CD14-positive monocyte (primary cell): Measurements from ENCODE around the gene ARVCF. TPM values are rescaled to one million over a fixed set of nuclear protein-coding genes. Genes with fewer than 3 reads are reported as not detected.

Experiments used
- DNase-seq, 3 donors: peaks; one replicate each; pipeline ENCODE4 v3.0.0-alpha.2; 2011 to 2022
- H2AFZ ChIP-seq: 2 replicates; pipeline ENCODE4 v1.6.0; 2012; ENCODE audit warnings: mild to moderate bottlenecking, low read depth, low read length, inconsistent platforms; ENCODE audit not compliant: insufficient read depth, poor library complexity, severe bottlenecking
- H3K27ac ChIP-seq, 2 donors: 1 replicate in 1 of 2; 2 replicates in 1 of 2; pipeline ENCODE4 v1.5.1; 2012 to 2013; ENCODE audit warnings: low read length in 2 of 2, control low read depth in 1 of 2, inconsistent platforms in 1 of 2, low read depth in 1 of 2, mild to moderate bottlenecking in 1 of 2
- H3K27me3 ChIP-seq, 2 donors: one replicate each; pipeline versions ENCODE4 v1.6.0 to v1.6.1; 2011 to 2013; ENCODE audit warnings: low read length in 2 of 2; ENCODE audit not compliant: control insufficient read depth in 2 of 2, insufficient read depth in 2 of 2
- H3K36me3 ChIP-seq, 2 donors: replicated peaks in 1 of 2; 1 replicate in 1 of 2; 2 replicates in 1 of 2; pipeline versions ENCODE4 v1.5.1 to v1.6.1; 2012 to 2013; ENCODE audit warnings: low read length in 2 of 2, control low read depth in 1 of 2, inconsistent platforms in 1 of 2, mild to moderate bottlenecking in 1 of 2; ENCODE audit not compliant: insufficient read depth in 2 of 2, control insufficient read depth in 1 of 2
- H3K4me1 ChIP-seq, 2 donors: 1 replicate in 1 of 2; 2 replicates in 1 of 2; pipeline versions ENCODE4 v1.5.1 to v1.6.1; 2012 to 2013; ENCODE audit warnings: low read length in 2 of 2, control low read depth in 1 of 2, inconsistent platforms in 1 of 2, mild to moderate bottlenecking in 1 of 2, moderate library complexity in 1 of 2; ENCODE audit not compliant: insufficient read depth in 2 of 2, control insufficient read depth in 1 of 2
- H3K4me2 ChIP-seq: replicated peaks from 2 replicates; pipeline ENCODE3; 2012; ENCODE audit warnings: low read length, moderate library complexity, mild to moderate bottlenecking; ENCODE audit not compliant: poor library complexity, severe bottlenecking; ENCODE audit errors: extremely low read depth
- H3K4me3 ChIP-seq, 3 experiments: fragments of 200-600 bp in 1 of 3; sonication (generic) in 1 of 3; replicated peaks in 1 of 3; 1 replicate in 2 of 3; 2 replicates in 1 of 3; pipeline ENCODE4 v1.5.1; 2011 to 2013; ENCODE audit warnings: low read length in 3 of 3, mild to moderate bottlenecking in 3 of 3, control low read depth in 2 of 3, low read depth in 2 of 3, inconsistent platforms in 1 of 3, moderate library complexity in 1 of 3
- H3K79me2 ChIP-seq: 2 replicates; pipeline ENCODE4 v1.6.0; 2012; ENCODE audit warnings: mild to moderate bottlenecking, control low read depth, inconsistent platforms, low read length, moderate library complexity; ENCODE audit not compliant: insufficient read depth
- H3K9ac ChIP-seq: 2 replicates; pipeline ENCODE4 v1.6.0; 2017; ENCODE audit warnings: low read length, mild to moderate bottlenecking; ENCODE audit not compliant: insufficient read depth, poor library complexity, severe bottlenecking
- H3K9me3 ChIP-seq, 2 donors: replicated peaks in 1 of 2; 1 replicate in 1 of 2; 2 replicates in 1 of 2; pipeline versions ENCODE4 v1.5.1 to v1.6.1; 2012 to 2013; ENCODE audit warnings: low read length in 2 of 2, control low read depth in 1 of 2; ENCODE audit not compliant: control insufficient read depth in 1 of 2, insufficient read depth in 1 of 2
- H4K20me1 ChIP-seq: 2 replicates; pipeline ENCODE4 v1.6.0; 2012; ENCODE audit warnings: mild to moderate bottlenecking, low read length, control low read depth, moderate library complexity; ENCODE audit not compliant: insufficient read depth
- H3K27ac Mint-ChIP-seq, 7 donors: one replicate each; pipeline ENCODE4 v1.8.0; 2020; ENCODE audit warnings: mild to moderate bottlenecking in 7 of 7, mixed read lengths in 7 of 7, moderate library complexity in 6 of 7, inconsistent platforms in 2 of 7
- H3K27me3 Mint-ChIP-seq, 3 donors: one replicate each; pipeline ENCODE4 v1.8.0; 2021 to 2022; ENCODE audit warnings: low read depth in 3 of 3, mild to moderate bottlenecking in 3 of 3, mixed read lengths in 3 of 3, moderate library complexity in 3 of 3, inconsistent platforms in 1 of 3
- H3K36me3 Mint-ChIP-seq, 2 donors: one replicate each; pipeline ENCODE4 v1.8.0; 2020; ENCODE audit warnings: mixed read lengths in 2 of 2, inconsistent platforms in 1 of 2, mild to moderate bottlenecking in 1 of 2
- H3K4me1 Mint-ChIP-seq: one replicate; pipeline ENCODE4 v1.8.0; 2020; ENCODE audit warnings: mild to moderate bottlenecking, mixed read lengths
- H3K4me3 Mint-ChIP-seq, 2 donors: one replicate each; pipeline ENCODE4 v1.8.0; 2020; ENCODE audit warnings: mild to moderate bottlenecking in 2 of 2, mixed read lengths in 2 of 2, moderate library complexity in 1 of 2
- H3K9me3 Mint-ChIP-seq, 7 donors: one replicate each; pipeline ENCODE4 v1.8.0; 2020 to 2022; ENCODE audit warnings: mixed read lengths in 7 of 7, mild to moderate bottlenecking in 6 of 7, moderate library complexity in 6 of 7, inconsistent platforms in 2 of 7
- WGBS: methylation state at CpG from one replicate; pipeline ENCODE4 v1.1.5; 2013; ENCODE audit warnings: missing lambda C conversion rate; ENCODE audit not compliant: insufficient coverage; 5-methylcytosine and 5-hydroxymethylcytosine counted together
- intact Hi-C, 2 donors: fragments of 100-400 bp; cut with micrococcal nuclease; formaldehyde crosslinking; loops; one replicate each; pipeline versions ENCODE4 v1.15.0 to v1.15.1; 2023
- polyA plus RNA-seq, 3 donors: library from polyadenylated mRNA; depleted of rRNA in 1 of 3; unstranded in 2 of 3; stranded (reverse) in 1 of 3; fragments of 300-500 nt in 2 of 3; fragments of >200 nt in 1 of 3; fragmentation: Illumina TruSeq in 2 of 3; gene quantifications; 1 replicate in 2 of 3; 2 replicates in 1 of 3; pipeline ENCODE4 v1.2.3, GENCODE V29; 2012 to 2021
- TF ChIP-seq, protein P1 (sequence below): fragments of 200-600 bp; IDR thresholded peaks from one replicate; pipeline ENCODE4 v1.8.0; 2022; ENCODE audit warnings: antibody characterized with exemption, mild to moderate bottlenecking

The ARVCF gene
- polyA plus RNA-seq, 3 donors = 0.31 to 2.6 (median 0.44) TPM

GRCh38 chr22:19987394-19988306 is 29.0 kb downstream of the ARVCF start:
- Histone ChIP-seq H3K27me3 (peaks cover 0 to 5% of the 10 kb centered on the region in 2 donors), H3K9me3 (no peaks in the 10 kb centered on the region), H4K20me1 (no peaks in the 10 kb centered on the region), H3K4me1 (peaks cover 8 to 11% of the 10 kb centered on the region in 2 donors), H3K79me2 (no peaks in the 10 kb centered on the region), H3K9ac (no peak overlapping the region), H3K27ac (no peak overlapping the region), H3K4me3 (peak overlapping the region in 1 of 3 experiments; percentile 84), H3K36me3 (no peaks in the 10 kb centered on the region), H3K4me2 (peak overlapping the region; percentile 95), H2AFZ (no peak overlapping the region)
- no peaks in the 10 kb centered on the region for H3K36me3 Mint-ChIP-seq
- no peak overlapping the region for H3K27ac Mint-ChIP-seq
- intact Hi-C loops = loop anchor here in 1 of 2 donors (5.0 kb wide), 1 partner anchor 35 kb away; the partner anchor contains the start of gene TANGO2
- H3K27me3 Mint-ChIP-seq = peaks cover 2 to 16% (median 10%) of the 10 kb centered on the region in 3 donors
- peaks cover 0 to 3% (median 0%) of the 10 kb centered on the region in 7 donors for H3K9me3 Mint-ChIP-seq
- WGBS = 74% methylated on average over 11 of the region's 24 CpGs
- TF ChIP-seq, protein P1, sequence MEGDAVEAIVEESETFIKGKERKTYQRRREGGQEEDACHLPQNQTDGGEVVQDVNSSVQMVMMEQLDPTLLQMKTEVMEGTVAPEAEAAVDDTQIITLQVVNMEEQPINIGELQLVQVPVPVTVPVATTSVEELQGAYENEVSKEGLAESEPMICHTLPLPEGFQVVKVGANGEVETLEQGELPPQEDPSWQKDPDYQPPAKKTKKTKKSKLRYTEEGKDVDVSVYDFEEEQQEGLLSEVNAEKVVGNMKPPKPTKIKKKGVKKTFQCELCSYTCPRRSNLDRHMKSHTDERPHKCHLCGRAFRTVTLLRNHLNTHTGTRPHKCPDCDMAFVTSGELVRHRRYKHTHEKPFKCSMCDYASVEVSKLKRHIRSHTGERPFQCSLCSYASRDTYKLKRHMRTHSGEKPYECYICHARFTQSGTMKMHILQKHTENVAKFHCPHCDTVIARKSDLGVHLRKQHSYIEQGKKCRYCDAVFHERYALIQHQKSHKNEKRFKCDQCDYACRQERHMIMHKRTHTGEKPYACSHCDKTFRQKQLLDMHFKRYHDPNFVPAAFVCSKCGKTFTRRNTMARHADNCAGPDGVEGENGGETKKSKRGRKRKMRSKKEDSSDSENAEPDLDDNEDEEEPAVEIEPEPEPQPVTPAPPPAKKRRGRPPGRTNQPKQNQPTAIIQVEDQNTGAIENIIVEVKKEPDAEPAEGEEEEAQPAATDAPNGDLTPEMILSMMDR = no peak
- H3K4me3 Mint-ChIP-seq = peak overlapping the region; percentile 56 to 57
- no peak for DNase-seq
- peaks cover 4% of the 10 kb centered on the region for H3K4me1 Mint-ChIP-seq

DNA sequence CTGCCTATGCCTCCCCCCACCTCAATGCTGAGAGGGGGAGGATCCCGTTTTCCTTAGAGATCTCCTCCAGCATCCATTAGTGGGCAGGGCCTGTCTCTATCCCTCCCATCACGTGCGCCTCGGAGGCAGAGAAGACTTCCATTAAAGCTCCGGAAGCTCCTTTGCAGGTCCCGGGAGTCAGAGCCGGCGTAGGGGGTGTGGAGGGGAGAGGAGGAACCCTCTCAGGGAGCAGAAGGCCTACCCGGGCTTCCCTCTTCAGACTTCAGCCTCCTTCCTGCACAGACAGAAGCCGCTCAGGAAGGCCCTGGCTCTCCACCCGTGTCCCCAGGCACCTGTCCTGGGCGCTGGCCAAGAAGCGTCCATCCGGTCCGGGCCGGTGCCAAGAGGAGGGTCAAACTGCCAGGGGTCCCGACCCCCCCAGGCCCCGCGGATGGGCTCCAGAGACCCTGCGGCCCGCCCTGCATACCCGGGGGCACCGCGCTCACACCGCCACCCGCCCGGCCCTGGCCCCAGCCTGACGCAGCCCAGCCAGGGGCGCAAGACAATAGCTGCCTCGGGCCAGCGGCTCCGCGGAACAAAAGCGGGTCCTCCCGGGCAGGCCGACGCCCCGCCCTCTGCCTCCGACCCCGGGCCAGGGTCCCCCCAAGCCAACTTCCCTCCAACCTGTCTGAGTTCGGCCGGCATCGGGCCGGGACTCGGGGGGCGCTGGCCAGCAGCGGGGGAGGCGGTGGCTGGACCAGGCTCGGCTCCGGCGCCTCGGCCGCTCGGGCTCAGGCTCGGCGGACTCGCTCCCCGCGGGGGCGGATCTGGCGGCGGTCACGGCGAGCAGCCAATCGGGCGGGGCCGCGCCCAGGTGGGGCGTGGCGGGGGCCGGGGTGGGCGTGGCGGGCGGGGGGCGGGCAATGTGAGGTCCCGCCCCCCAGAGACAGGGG is 29.9 kb downstream of the ARVCF start:
- H3K9me3 ChIP-seq = no peaks in the 10 kb centered on the region
- no peak overlapping the region for H3K27ac Mint-ChIP-seq
- H3K4me1 Mint-ChIP-seq = peaks cover 4% of the 10 kb centered on the region
- peak overlapping the region; percentile 70 for H3K9ac ChIP-seq
- WGBS = under 1% methylated on average over 60 of the region's 76 CpGs
- H3K27ac ChIP-seq = peak overlapping the region in 1 of 2 donors; percentile 20
- H3K36me3 ChIP-seq = no peaks in the 10 kb centered on the region
- H3K27me3 ChIP-seq = peaks cover 0 to 5% of the 10 kb centered on the region in 2 donors
- peaks cover 2 to 16% (median 10%) of the 10 kb centered on the region in 3 donors for H3K27me3 Mint-ChIP-seq
- H3K4me2 ChIP-seq = peak overlapping the region; percentile 95
- H4K20me1 ChIP-seq = no peaks in the 10 kb centered on the region
- H3K4me3 Mint-ChIP-seq = peak overlapping the region; percentile 76 to 84
- intact Hi-C loops = loop anchor here in 1 of 2 donors (5.0 kb wide), 1 partner anchor 36 kb away; the partner anchor contains the start of gene TANGO2
- H3K4me3 ChIP-seq = peak overlapping the region; percentile 39 to 84 (median 57)
- H3K9me3 Mint-ChIP-seq = peaks cover 0 to 3% (median 0%) of the 10 kb centered on the region in 7 donors
- TF ChIP-seq, protein P1 = no peak
- DNase-seq = peak; percentile 47 to 60 (median 47)
- H3K79me2 ChIP-seq = no peaks in the 10 kb centered on the region
- no peaks in the 10 kb centered on the region for H3K36me3 Mint-ChIP-seq
- peaks cover 8 to 11% of the 10 kb centered on the region in 2 donors for H3K4me1 ChIP-seq
- H2AFZ ChIP-seq = peak overlapping the region; percentile 91
